ENCODE data around the gene KNTC1. TPM values are rescaled to one million over a fixed set of nuclear protein-coding genes. Genes with fewer than 3 reads are reported as not detected.
A peak's percentile ranks its signal among the peaks of the same experiment; 100 is the strongest.

Gene KNTC1
- total and polyA plus RNA-seq, 2 of the 13 experiments (the other 11 are each of a cell fraction or from before 2014, with no cell fraction given) = 45.1 to 57.6 TPM

GRCh38 chr12:122520676-122521075, 6.4 kb upstream of the KNTC1 start:
- no peaks in the 10 kb centered on the region for H3K9me3 ChIP-seq (ENCODE audit: low read length)
- ChIA-PET CTCF (ENCODE audit: low intra/inter-chr PET ratio, low total read pairs) (no interaction called here), POLR2A (interaction anchor here (0.9 kb wide), 1 partner anchor 18 kb away, joined by 3 read pairs; no protein-coding TSS in a partner anchor)
- peaks cover 60% of the 10 kb centered on the region for H4K20me1 ChIP-seq (ENCODE audit: insufficient read depth, low read length)
- H3K4me1 ChIP-seq (ENCODE audit: insufficient read depth, low read length) = peaks cover 31% of the 10 kb centered on the region
- 97% methylated on average over 4 of the region's 4 CpGs for WGBS (ENCODE audit: low lambda C conversion rate)
- H2AFZ ChIP-seq (ENCODE audit: low read length) = no peak overlapping the region
- DNase-seq (ENCODE audit: low spot score) (no peak), FAIRE-seq (no peak), ATAC-seq (no peak)
- no peak overlapping the region for H3K4me3 ChIP-seq (replicated peaks in 1 of 3; ENCODE audit: insufficient read depth in 1 of 3, low read depth in 2 of 3, low read length in 3 of 3)
- no peak overlapping the region for H3K4me2 ChIP-seq (ENCODE audit: low read depth, low read length)
- TF ChIP-seq RBFOX2 (IDR thresholded peaks at IDR 0.05; ENCODE audit: low read depth, low read length) = 0 out of 2 replicates have a peak, but pooled peaks have one; percentile 4
- TF ChIP-seq RBM22 (optimal IDR thresholded peaks at IDR 0.05; ENCODE audit: low read length) = peak; percentile 82
- TF ChIP-seq ZNF546 (CRISPR knock-in tag; conservative IDR thresholded peaks at IDR 0.05) = no peak
- peaks cover 83% of the 10 kb centered on the region for H3K79me2 ChIP-seq (ENCODE audit: insufficient read depth, low read length)
- intact Hi-C loops (cut with micrococcal nuclease; ENCODE audit: unreplicated experiment) (loop anchor here (10.0 kb wide), 1 partner anchor 234 kb away; the partner anchor contains the start of gene DENR), in situ Hi-C loops (cut with HindIII; ENCODE audit: extremely low pct_ligation_motif_present, low pct_unique_long_range_greater_than_20kb) (no loop called here)
- no peak overlapping the region for H3K27ac ChIP-seq (ENCODE audit: extremely low read length, insufficient read depth, low read length)
- peaks cover 12 to 67% of the 10 kb centered on the region in 2 experiments for H3K36me3 ChIP-seq (replicated peaks in 1 of 2; ENCODE audit: control insufficient read depth in 1 of 2, insufficient read depth in 2 of 2, low read length in 2 of 2)
- no TSS peak for BruUV-seq (replicated peaks)
- no peaks in the 10 kb centered on the region for H3K27me3 ChIP-seq (ENCODE audit: control insufficient read depth in 1 of 2, insufficient read depth in 2 of 2, low read length in 2 of 2)
- no peak overlapping the region for H3K9ac ChIP-seq (ENCODE audit: insufficient read depth, low read depth, low read length)

- DNase-seq (ENCODE audit: low spot score) (peak; percentile 65), FAIRE-seq (peak; percentile 58), ATAC-seq (peak; percentile 15; the same call in 1 of the 3 replicates)
- Histone ChIP-seq H3K79me2 (ENCODE audit: insufficient read depth, low read length) (peaks cover 92% of the 10 kb centered on the region), H4K20me1 (ENCODE audit: insufficient read depth, low read length) (peaks cover 56% of the 10 kb centered on the region), H3K4me1 (ENCODE audit: insufficient read depth, low read length) (peaks cover 36% of the 10 kb centered on the region), H3K27ac (ENCODE audit: extremely low read length, insufficient read depth, low read length) (no peak overlapping the region), H2AFZ (ENCODE audit: low read length) (no peak overlapping the region), H3K9ac (ENCODE audit: insufficient read depth, low read depth, low read length) (peak overlapping the region; percentile 39; the same call in 1 of the 2 replicates), H3K4me2 (ENCODE audit: low read depth, low read length) (peak overlapping the region; percentile 91), H3K27me3 (ENCODE audit: control insufficient read depth in 1 of 2, insufficient read depth in 2 of 2, low read length in 2 of 2) (no peaks in the 10 kb centered on the region; a peak in 1 of 5 replicates), H3K36me3 (replicated peaks in 1 of 2; ENCODE audit: control insufficient read depth in 1 of 2, insufficient read depth in 2 of 2, low read length in 2 of 2) (peaks cover 5 to 42% of the 10 kb centered on the region in 2 experiments), H3K4me3 (replicated peaks in 1 of 3; ENCODE audit: insufficient read depth in 1 of 3, low read depth in 2 of 3, low read length in 3 of 3) (peak overlapping the region; percentile 53 to 95 (median 68)), H3K9me3 (ENCODE audit: low read length) (no peaks in the 10 kb centered on the region)
- ChIA-PET POLR2A (interaction anchor here (1.0 to 2.5 kb wide), 4 partner anchors 8 to 123 kb away, joined by 4 to 16 read pairs (median 4); partner anchors contain the start of gene ZCCHC8), CTCF (ENCODE audit: low intra/inter-chr PET ratio, low total read pairs) (no interaction called here)
- in situ Hi-C loops (cut with HindIII; ENCODE audit: extremely low pct_ligation_motif_present, low pct_unique_long_range_greater_than_20kb) (no loop called here), intact Hi-C loops (cut with micrococcal nuclease; ENCODE audit: unreplicated experiment) (loop anchor here (10.0 kb wide), 1 partner anchor 232 kb away; the partner anchor contains the start of gene DENR)
- BruUV-seq (replicated peaks) = no TSS peak
- WGBS (ENCODE audit: low lambda C conversion rate) = 27% methylated on average over 8 of the region's 8 CpGs
- TF ChIP-seq HMGA1 (CRISPR knock-in tag; conservative IDR thresholded peaks at IDR 0.05) = no peak
- no peak for TF ChIP-seq SIN3B (IDR thresholded peaks at IDR 0.05; ENCODE audit: low read length)
- no peak for TF ChIP-seq ZC3H13 (CRISPR knock-in tag; IDR thresholded peaks at IDR 0.05)
- peak; percentile 47 for TF ChIP-seq RBM22 (optimal IDR thresholded peaks at IDR 0.05; ENCODE audit: low read length)
- TF ChIP-seq AGO1 (IDR thresholded peaks at IDR 0.05; ENCODE audit: low read depth, low read length, poor library complexity, severe bottlenecking) = no peak
- TF ChIP-seq MAX (IDR thresholded peaks at IDR 0.05) = peak; percentile 75
- no peak for TF ChIP-seq IKZF5 (CRISPR knock-in tag; IDR thresholded peaks at IDR 0.05)
- no peak for TF ChIP-seq ZNF850 (CRISPR knock-in tag; conservative IDR thresholded peaks at IDR 0.05)
- no peak for TF ChIP-seq CTCF (CRISPR knock-in tag; IDR thresholded peaks at IDR 0.05)
- TF ChIP-seq TP53 (CRISPR knock-in tag; conservative IDR thresholded peaks at IDR 0.05) = no peak
- no peak for TF ChIP-seq DNMT3B (CRISPR knock-in tag; conservative IDR thresholded peaks at IDR 0.05)
- no peak for TF ChIP-seq ZBTB2 (CRISPR knock-in tag; IDR thresholded peaks at IDR 0.05; ENCODE audit: low read depth)
These were observed 3.8 kb upstream of the KNTC1 start for GRCh38 chr12:122523280-122523679.

Data from HepG2 (cell line).